Left hindlimb (tissue), 1 donor: ENCODE data around the gene ANKH.
"Not testable (repeated sequence)": the region's sequence is repeated elsewhere in the genome, so short reads cannot be mapped to it uniquely, and the experiment has no call there.

ENCODE experiments used
- DNase-seq: peaks from one replicate; pipeline ENCODE4 v3.0.0-alpha.2; 2018

ANKH gene

DNA sequence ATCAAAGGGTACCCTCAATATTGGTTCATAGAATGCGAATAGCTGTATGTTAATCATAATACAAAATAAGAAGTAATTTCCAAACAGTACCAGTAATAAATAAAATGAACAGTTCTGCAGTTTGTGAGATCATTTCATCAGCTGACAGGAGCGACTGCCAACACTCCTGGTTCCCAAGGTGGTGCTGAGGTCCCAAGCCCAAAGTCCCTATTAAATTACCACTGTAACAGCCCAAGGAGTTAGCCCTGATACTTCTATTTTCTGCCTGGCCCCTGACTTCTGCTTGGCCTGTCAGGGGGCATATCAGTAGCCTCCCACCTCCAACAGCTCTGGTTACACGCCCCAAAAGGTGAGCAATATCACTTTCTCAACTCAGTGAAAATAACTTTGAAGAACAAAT, 47.1 kb downstream of the ANKH start:
- no peak for DNase-seq

GRCh38 chr5:14821100-14821845, 50.3 kb downstream of the ANKH start:
- no peak for DNase-seq

GRCh38 chr5:14818931-14819790, 52.4 kb downstream of the ANKH start:
- DNase-seq: no peak

DNA sequence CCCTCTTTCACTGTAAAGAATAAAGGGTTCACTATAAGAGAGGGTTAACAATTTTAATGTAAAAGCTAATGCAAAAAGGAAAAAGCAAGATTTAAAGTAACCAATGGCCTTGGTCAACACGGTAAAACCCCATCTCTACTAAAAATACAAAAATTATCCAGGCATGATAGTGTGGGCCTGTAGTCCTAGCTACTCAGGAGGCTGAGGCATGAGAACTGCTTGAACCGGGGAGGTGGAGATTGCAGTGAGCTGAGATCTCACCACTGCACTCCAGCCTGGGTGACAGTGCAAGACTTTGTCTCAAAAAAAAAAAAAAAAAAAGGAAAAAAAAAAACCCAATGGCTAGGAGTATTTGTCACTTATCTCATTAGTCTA, 53.8 kb downstream of the ANKH start:
- DNase-seq: not testable (repeated sequence)

DNA sequence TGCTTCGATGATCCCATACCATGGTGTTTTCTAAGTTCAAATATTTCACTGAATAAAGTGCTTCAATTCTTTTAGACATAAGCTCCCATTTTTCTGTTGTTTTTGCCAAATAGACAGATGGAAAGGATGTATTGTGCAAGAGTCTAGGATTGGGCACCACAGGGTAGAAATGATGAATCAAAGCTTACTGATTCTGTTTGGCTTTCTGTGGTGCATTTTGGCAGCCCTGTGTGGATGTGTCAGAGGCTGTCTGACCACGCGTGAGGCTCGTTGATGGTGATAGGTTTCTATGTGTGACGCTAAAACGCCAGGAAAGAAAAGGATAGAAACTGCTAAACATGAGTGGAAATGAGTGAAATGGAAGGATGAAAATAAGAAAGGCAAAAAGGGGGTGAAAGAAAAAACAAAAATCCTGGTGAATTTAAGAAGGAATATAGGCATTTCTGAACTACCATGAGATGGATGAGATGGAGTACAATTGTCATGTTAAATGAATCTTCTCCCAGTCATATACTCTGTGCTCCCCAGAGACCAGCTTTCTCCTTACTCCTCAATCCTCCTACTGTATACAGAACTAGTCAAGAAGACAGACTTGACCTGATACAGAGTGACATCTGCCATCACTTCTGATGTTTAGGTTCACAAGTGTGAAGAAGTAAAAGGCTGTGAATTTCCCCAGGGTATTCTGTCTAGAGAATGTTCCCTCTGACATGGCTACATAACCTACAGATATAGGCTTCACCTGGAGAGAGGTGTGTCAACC, 54.4 kb downstream of the ANKH start:
- no peak for DNase-seq

- no peak for DNase-seq
These were observed 55.1 kb downstream of the ANKH start for GRCh38 chr5:14816374-14816998.

GRCh38 chr5:14813747-14814146, 57.8 kb downstream of the ANKH start:
- no peak for DNase-seq

- DNase-seq: no peak
These were observed 59.4 kb downstream of the ANKH start for GRCh38 chr5:14812166-14812565.

DNA sequence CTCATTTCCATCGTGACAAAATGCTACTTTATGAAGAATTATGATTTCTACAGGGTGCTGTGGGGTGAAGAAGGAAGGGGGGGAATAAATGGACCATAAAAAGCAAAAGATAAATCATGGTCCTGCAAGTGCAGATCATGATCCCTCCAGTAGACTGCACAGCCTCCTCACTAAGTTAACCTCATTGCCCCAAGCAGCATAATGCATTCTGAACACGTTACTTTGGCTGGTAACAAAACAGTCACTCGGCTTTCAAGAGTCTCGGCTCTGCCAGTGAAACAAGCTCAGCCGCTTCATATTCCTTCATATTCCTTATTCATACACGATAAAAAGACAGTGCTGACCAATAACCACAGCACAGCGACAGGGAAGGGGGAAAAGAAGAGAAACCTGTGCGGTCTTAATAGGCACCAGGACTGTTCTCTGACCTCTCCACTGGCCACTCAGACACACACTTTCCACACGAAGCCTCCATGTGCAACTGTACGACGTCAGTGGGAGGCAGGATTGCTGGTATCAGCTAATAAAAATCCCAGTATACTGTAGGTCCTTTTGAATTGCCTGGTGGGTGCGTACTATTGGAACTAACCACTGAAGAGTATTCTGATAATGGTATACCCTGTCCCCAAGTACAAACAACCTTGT, 60.5 kb downstream of the ANKH start:
- no peak for DNase-seq

GRCh38 chr5:14810282-14810681, 61.3 kb downstream of the ANKH start:
- no peak for DNase-seq

DNA sequence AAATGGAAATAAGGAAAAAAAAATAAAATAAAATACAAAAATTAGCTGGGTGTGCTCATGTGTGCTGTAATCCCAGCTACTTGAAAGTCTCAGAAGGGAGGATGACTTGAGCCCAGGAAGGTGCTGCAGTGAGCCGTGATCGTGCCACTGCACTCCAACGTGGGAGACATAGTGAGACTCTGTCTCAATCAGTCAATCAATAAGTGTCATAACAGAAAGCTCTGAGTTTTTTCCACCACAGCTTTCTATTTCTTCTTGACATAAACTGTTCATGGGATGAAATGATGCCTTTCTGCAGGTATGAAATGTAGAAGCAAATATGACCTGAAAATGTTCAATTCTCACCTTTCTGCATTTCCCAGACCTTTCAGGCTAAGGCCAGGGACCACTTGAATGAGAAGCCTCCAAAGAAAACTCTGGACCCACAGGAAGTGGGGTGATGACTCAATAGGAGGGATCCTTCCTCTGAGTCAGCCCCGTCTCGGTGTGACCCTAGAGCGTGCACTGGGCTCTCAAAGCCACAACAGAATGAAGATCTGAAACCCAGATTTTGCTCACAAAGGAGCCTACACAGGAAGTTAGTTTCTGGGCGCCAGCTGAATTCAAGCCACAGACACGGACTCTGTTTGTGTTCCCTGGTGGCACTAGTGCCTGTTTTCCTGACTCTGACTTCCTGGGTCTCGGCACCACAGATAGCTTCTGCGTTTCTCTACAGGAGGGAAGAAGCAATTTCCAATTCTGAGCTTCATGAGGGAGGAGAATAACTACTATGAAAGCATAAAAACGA, 62.0 kb downstream of the ANKH start:
- DNase-seq: no peak

GRCh38 chr5:14807471-14807870, 64.1 kb downstream of the ANKH start:
- no peak for DNase-seq

GRCh38 chr5:14806456-14806855, 65.1 kb downstream of the ANKH start:
- DNase-seq: peak; percentile 33

- DNase-seq: no peak
These were observed 69.0 kb downstream of the ANKH start for GRCh38 chr5:14802541-14802940.

DNA sequence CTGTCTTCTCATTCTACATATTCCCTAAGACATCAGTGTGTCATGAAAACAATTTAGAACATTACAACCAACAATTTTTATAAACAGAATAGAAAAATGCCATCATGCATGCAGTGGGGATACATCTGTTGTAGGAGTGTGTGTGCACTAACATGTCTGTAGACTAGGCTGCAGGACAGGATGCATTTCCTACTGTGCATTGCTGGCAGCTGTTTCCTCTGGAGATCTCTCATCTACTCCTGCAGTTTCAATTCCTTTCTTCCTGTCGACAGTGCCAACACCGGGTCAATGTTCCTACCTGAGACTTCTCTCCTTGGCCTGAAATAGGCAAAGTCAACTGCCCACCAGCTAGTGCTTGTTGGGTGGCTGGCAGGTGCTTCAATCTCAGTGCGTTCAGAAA, 69.8 kb downstream of the ANKH start:
- DNase-seq: no peak

DNA sequence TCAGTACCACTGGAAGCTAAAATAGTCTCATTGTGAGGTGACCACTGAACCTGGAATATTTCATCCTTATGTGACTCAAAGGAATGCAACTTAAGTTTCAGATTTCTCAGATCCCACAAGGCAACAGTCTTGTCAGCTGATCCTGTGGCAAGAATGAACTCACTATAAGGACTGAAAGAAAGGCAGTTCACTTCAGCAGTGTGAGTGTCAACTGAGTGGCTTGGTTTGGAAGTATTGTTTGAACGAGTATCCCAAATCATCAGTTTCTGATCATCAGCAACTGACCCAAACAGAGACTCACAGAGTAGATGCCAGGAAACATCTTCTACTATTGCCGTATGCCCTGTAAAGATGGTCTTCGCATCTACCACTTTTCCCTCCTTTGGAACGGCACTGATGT, 74.2 kb downstream of the ANKH start:
- not testable (repeated sequence) for DNase-seq

GRCh38 chr5:14794583-14795230, 76.9 kb downstream of the ANKH start:
- DNase-seq: no peak

- DNase-seq: no peak
These were observed 77.7 kb downstream of the ANKH start for GRCh38 chr5:14793851-14794250.

- no peak for DNase-seq
These were observed 80.7 kb downstream of the ANKH start for GRCh38 chr5:14790911-14791310.

GRCh38 chr5:14790220-14790619, 81.4 kb downstream of the ANKH start:
- DNase-seq: no peak
